ENCODE results near the gene MYO1B.

GRCh38 chr2:191394043-191394442, 148.8 kb downstream of the MYO1B start:
- TF ChIP-seq, protein P1, sequence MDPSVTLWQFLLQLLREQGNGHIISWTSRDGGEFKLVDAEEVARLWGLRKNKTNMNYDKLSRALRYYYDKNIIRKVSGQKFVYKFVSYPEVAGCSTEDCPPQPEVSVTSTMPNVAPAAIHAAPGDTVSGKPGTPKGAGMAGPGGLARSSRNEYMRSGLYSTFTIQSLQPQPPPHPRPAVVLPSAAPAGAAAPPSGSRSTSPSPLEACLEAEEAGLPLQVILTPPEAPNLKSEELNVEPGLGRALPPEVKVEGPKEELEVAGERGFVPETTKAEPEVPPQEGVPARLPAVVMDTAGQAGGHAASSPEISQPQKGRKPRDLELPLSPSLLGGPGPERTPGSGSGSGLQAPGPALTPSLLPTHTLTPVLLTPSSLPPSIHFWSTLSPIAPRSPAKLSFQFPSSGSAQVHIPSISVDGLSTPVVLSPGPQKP (IDR thresholded peaks at IDR 0.05; ENCODE audit: borderline replicate concordance, low read depth, low read length) = no peak
- no peak for TF ChIP-seq BHLHE40 (IDR thresholded peaks at IDR 0.05; ENCODE audit: low read depth, low read length)
- no peak for TF ChIP-seq FOS (IDR thresholded peaks at IDR 0.05; ENCODE audit: low read depth, low read length)
- TF ChIP-seq CTCF (conservative IDR thresholded peaks at IDR 0.05; ENCODE audit: low read depth, low read length) = no peak
- no peak for TF ChIP-seq RCOR1 (IDR thresholded peaks at IDR 0.05; ENCODE audit: insufficient replicate concordance, low read length)
- no peak for TF ChIP-seq POLR2A (IDR thresholded peaks at IDR 0.05; ENCODE audit: low read depth, low read length)
- TF ChIP-seq MAFK (IDR thresholded peaks at IDR 0.05; ENCODE audit: low read depth, low read length) = no peak
- no peak for TF ChIP-seq RAD21 (IDR thresholded peaks at IDR 0.05; ENCODE audit: low read length)
- TF ChIP-seq SMC3 (IDR thresholded peaks at IDR 0.05; ENCODE audit: low read depth, low read length) = no peak

All from IMR-90 (cell line).